SK-N-SH (cell line): ENCODE data around the gene TRIM68.

Experiments
- EP300 ChIP-seq, 2 experiments: IDR thresholded peaks; 2 replicates each; pipeline versions ENCODE4 v1.4.0 to v1.6.1; 2012; ENCODE audit warnings: borderline replicate concordance in 1 of 2, low read depth in 1 of 2, low read length in 1 of 2
- JUND ChIP-seq: IDR thresholded peaks from 2 replicates; pipeline ENCODE4 v1.4.0; 2012
- MXI1 ChIP-seq: IDR thresholded peaks from 2 replicates; pipeline ENCODE4 v1.6.1; 2012; ENCODE audit warnings: mild to moderate bottlenecking, low read depth, low read length, improper control_type of control experiment
- POLR2AphosphoS5 ChIP-seq: IDR thresholded peaks from 2 replicates; pipeline ENCODE4 v1.6.1; 2012; ENCODE audit warnings: low read depth, low read length
- RAD21 ChIP-seq: IDR thresholded peaks from 2 replicates; pipeline ENCODE4 v1.6.1; 2012; ENCODE audit warnings: mild to moderate bottlenecking, low read length
- REST ChIP-seq: IDR thresholded peaks from 2 replicates; pipeline ENCODE4 v1.6.1; 2012; ENCODE audit warnings: mild to moderate bottlenecking, low read depth, low read length, moderate library complexity
- USF2 ChIP-seq: fragments of 150-350 bp; IDR thresholded peaks from 2 replicates; pipeline ENCODE4 v1.6.1; 2017; ENCODE audit warnings: antibody characterized with exemption, low read length, low read depth, borderline replicate concordance

- TF ChIP-seq MXI1 = no peak
- no peak for TF ChIP-seq REST
- TF ChIP-seq POLR2AphosphoS5 = no peak
- no peak for TF ChIP-seq JUND
- TF ChIP-seq EP300 (IDR thresholded peaks at IDR 0.05; ENCODE audit: borderline replicate concordance in 1 of 2, low read depth in 1 of 2, low read length in 1 of 2) = no peak
- TF ChIP-seq RAD21 = no peak
- TF ChIP-seq USF2 = no peak
Observed at GRCh38 chr11:4610258-4610935, 2.4 kb upstream of the TRIM68 start.
